HEK293 (cell line): ENCODE measurements around the gene SHC3.

Source experiments
- MYNN ChIP-seq: fragments of 450-650 bp; formaldehyde crosslinking; IDR thresholded peaks from 2 replicates; pipeline ENCODE4 v1.5.1; 2016; ENCODE audit warnings: missing biosample characterization, missing genetic modification characterization, borderline replicate concordance
- ZNF146 ChIP-seq: fragments of 450-650 bp; formaldehyde crosslinking; IDR thresholded peaks from 2 replicates; pipeline ENCODE4 v1.5.1; 2016; ENCODE audit warnings: missing biosample characterization, missing genetic modification characterization
- ZNF776 ChIP-seq: fragments of 450-650 bp; formaldehyde crosslinking; IDR thresholded peaks from 2 replicates; pipeline ENCODE4 v1.5.0; 2017; ENCODE audit warnings: missing biosample characterization, missing genetic modification characterization, borderline replicate concordance
- TF ChIP-seq, protein P1 (sequence below): fragments of 450-650 bp; formaldehyde crosslinking; IDR thresholded peaks from 2 replicates; pipeline ENCODE4 v1.5.1; 2016; ENCODE audit warnings: missing biosample characterization, missing genetic modification characterization
- TF ChIP-seq, protein P2 (sequence below): fragments of 450-650 bp; formaldehyde crosslinking; IDR thresholded peaks from 2 replicates; pipeline ENCODE4 v1.5.1; 2016; ENCODE audit warnings: missing biosample characterization, missing genetic modification characterization

DNA sequence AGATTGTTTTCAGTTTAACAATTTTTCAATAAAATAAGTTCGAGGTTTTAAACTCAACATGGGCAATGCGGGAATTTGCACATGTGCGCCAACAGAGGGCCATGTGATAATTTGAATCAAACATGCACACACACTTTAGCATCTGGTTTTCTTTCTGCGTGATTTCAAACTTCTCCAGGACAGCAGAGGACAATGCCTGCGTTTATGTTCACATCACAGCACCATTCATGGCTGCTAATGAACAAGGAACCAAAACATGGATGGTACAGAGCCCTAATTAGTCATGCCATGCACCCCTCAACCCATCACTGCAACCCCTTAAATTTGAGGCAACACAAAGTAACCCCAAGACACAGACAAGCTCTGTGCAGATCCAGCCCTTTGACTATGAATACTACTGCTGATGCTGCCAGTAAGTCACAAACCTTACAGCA lies 2.8 kb downstream of the SHC3 start:
- TF ChIP-seq ZNF776 (tag by site-specific recombination) = no peak
- TF ChIP-seq, protein P1, sequence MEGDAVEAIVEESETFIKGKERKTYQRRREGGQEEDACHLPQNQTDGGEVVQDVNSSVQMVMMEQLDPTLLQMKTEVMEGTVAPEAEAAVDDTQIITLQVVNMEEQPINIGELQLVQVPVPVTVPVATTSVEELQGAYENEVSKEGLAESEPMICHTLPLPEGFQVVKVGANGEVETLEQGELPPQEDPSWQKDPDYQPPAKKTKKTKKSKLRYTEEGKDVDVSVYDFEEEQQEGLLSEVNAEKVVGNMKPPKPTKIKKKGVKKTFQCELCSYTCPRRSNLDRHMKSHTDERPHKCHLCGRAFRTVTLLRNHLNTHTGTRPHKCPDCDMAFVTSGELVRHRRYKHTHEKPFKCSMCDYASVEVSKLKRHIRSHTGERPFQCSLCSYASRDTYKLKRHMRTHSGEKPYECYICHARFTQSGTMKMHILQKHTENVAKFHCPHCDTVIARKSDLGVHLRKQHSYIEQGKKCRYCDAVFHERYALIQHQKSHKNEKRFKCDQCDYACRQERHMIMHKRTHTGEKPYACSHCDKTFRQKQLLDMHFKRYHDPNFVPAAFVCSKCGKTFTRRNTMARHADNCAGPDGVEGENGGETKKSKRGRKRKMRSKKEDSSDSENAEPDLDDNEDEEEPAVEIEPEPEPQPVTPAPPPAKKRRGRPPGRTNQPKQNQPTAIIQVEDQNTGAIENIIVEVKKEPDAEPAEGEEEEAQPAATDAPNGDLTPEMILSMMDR = no peak
- TF ChIP-seq, protein P2, sequence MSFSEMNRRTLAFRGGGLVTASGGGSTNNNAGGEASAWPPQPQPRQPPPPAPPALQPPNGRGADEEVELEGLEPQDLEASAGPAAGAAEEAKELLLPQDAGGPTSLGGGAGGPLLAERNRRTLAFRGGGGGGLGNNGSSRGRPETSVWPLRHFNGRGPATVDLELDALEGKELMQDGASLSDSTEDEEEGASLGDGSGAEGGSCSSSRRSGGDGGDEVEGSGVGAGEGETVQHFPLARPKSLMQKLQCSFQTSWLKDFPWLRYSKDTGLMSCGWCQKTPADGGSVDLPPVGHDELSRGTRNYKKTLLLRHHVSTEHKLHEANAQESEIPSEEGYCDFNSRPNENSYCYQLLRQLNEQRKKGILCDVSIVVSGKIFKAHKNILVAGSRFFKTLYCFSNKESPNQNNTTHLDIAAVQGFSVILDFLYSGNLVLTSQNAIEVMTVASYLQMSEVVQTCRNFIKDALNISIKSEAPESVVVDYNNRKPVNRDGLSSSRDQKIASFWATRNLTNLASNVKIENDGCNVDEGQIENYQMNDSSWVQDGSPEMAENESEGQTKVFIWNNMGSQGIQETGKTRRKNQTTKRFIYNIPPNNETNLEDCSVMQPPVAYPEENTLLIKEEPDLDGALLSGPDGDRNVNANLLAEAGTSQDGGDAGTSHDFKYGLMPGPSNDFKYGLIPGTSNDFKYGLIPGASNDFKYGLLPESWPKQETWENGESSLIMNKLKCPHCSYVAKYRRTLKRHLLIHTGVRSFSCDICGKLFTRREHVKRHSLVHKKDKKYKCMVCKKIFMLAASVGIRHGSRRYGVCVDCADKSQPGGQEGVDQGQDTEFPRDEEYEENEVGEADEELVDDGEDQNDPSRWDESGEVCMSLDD (tag by site-specific recombination) = no peak
- TF ChIP-seq ZNF146 (tag by site-specific recombination) = no peak
- no peak for TF ChIP-seq MYNN
